HEK293 (cell line): ENCODE measurements around the gene LENEP.

Experiments used
- FEZF1 ChIP-seq: fragments of 450-650 bp; formaldehyde crosslinking; IDR thresholded peaks from 2 replicates; pipeline ENCODE4 v1.5.1; 2016; ENCODE audit warnings: missing biosample characterization, missing genetic modification characterization
- HOXA7 ChIP-seq: sonication (generic); formaldehyde crosslinking; IDR thresholded peaks from 2 replicates; pipeline ENCODE4 v1.8.1; 2022; ENCODE audit warnings: missing genetic modification reagents, borderline replicate concordance
- WT1 ChIP-seq: fragments of 450-650 bp; formaldehyde crosslinking; IDR thresholded peaks from 2 replicates; pipeline ENCODE4 v1.5.1; 2016; ENCODE audit warnings: missing biosample characterization, missing genetic modification characterization
- ZFP41 ChIP-seq: fragments of 450-650 bp; formaldehyde crosslinking; IDR thresholded peaks from 2 replicates; pipeline ENCODE4 v1.5.1; 2016; ENCODE audit warnings: missing biosample characterization, missing genetic modification characterization, borderline replicate concordance
- ZNF121 ChIP-seq: fragments of 450-650 bp; formaldehyde crosslinking; IDR thresholded peaks from 2 replicates; pipeline ENCODE4 v1.5.1; 2016; ENCODE audit warnings: missing biosample characterization, missing genetic modification characterization
- ZNF133 ChIP-seq: fragments of 450-650 bp; formaldehyde crosslinking; IDR thresholded peaks from 2 replicates; pipeline ENCODE4 v1.5.1; 2016; ENCODE audit warnings: missing biosample characterization, missing genetic modification characterization
- ZNF157 ChIP-seq: fragments of 450-650 bp; formaldehyde crosslinking; IDR thresholded peaks from 2 replicates; pipeline ENCODE4 v1.5.1; 2016; ENCODE audit warnings: missing biosample characterization, missing genetic modification characterization
- ZNF174 ChIP-seq: fragments of 450-650 bp; formaldehyde crosslinking; IDR thresholded peaks from 2 replicates; pipeline ENCODE4 v1.5.0; 2017; ENCODE audit warnings: missing biosample characterization, mild to moderate bottlenecking, missing genetic modification characterization
- ZNF184 ChIP-seq: fragments of 450-650 bp; IDR thresholded peaks from 2 replicates; pipeline ENCODE4 v1.5.1; 2018; ENCODE audit warnings: missing biosample characterization, mild to moderate bottlenecking, missing genetic modification characterization
- ZNF19 ChIP-seq: fragments of 450-650 bp; formaldehyde crosslinking; IDR thresholded peaks from 2 replicates; pipeline ENCODE4; 2016; ENCODE audit warnings: missing biosample characterization, missing genetic modification characterization, low read depth
- ZNF2 ChIP-seq: fragments of 450-650 bp; formaldehyde crosslinking; IDR thresholded peaks from 2 replicates; pipeline ENCODE4 v1.5.1; 2016; ENCODE audit warnings: missing biosample characterization, missing genetic modification characterization
- ZNF248 ChIP-seq: fragments of 450-650 bp; formaldehyde crosslinking; IDR thresholded peaks from 2 replicates; pipeline ENCODE4 v1.5.1; 2017; ENCODE audit warnings: missing biosample characterization, missing genetic modification characterization
- ZNF362 ChIP-seq: fragments of 450-650 bp; formaldehyde crosslinking; IDR thresholded peaks from 2 replicates; pipeline ENCODE4 v1.5.1; 2016; ENCODE audit warnings: missing biosample characterization, missing genetic modification characterization
- ZNF391 ChIP-seq: fragments of 450-650 bp; formaldehyde crosslinking; IDR thresholded peaks from 2 replicates; pipeline ENCODE4 v1.5.1; 2016; ENCODE audit warnings: low read depth, missing biosample characterization, missing genetic modification characterization, borderline replicate concordance
- ZNF433 ChIP-seq: fragments of 450-650 bp; formaldehyde crosslinking; IDR thresholded peaks from 2 replicates; pipeline ENCODE4 v1.5.1; 2016; ENCODE audit warnings: missing biosample characterization, missing genetic modification characterization, low read depth
- ZNF473 ChIP-seq: fragments of 450-650 bp; formaldehyde crosslinking; IDR thresholded peaks from 2 replicates; pipeline ENCODE4 v1.5.1; 2017; ENCODE audit warnings: missing biosample characterization, missing genetic modification characterization
- ZNF521 ChIP-seq: fragments of 450-650 bp; formaldehyde crosslinking; IDR thresholded peaks from 2 replicates; pipeline ENCODE4 v1.5.1; 2017; ENCODE audit warnings: missing biosample characterization, mild to moderate bottlenecking, missing genetic modification characterization
- ZNF571 ChIP-seq: fragments of 450-650 bp; formaldehyde crosslinking; IDR thresholded peaks from 2 replicates; pipeline ENCODE4 v1.5.0; 2017; ENCODE audit warnings: missing biosample characterization, missing genetic modification characterization
- ZNF580 ChIP-seq: fragments of 450-650 bp; formaldehyde crosslinking; IDR thresholded peaks from 2 replicates; pipeline ENCODE4 v1.5.1; 2016; ENCODE audit warnings: missing biosample characterization, missing genetic modification characterization
- ZNF660 ChIP-seq: fragments of 450-650 bp; IDR thresholded peaks from 2 replicates; pipeline ENCODE4 v1.5.1; 2018; ENCODE audit warnings: missing biosample characterization, mild to moderate bottlenecking, missing genetic modification characterization
- ZNF707 ChIP-seq: fragments of 450-650 bp; formaldehyde crosslinking; IDR thresholded peaks from 2 replicates; pipeline ENCODE4 v1.5.1; 2016; ENCODE audit warnings: missing biosample characterization, missing genetic modification characterization
- ZNF747 ChIP-seq: fragments of 450-650 bp; formaldehyde crosslinking; IDR thresholded peaks from 2 replicates; pipeline ENCODE4 v1.5.1; 2016; ENCODE audit warnings: missing biosample characterization, missing genetic modification characterization
- ZSCAN4 ChIP-seq: fragments of 450-650 bp; formaldehyde crosslinking; IDR thresholded peaks from 2 replicates; pipeline ENCODE4 v1.5.1; 2017; ENCODE audit warnings: missing biosample characterization, missing genetic modification characterization
- TF ChIP-seq, protein P1 (sequence below): IDR thresholded peaks from 2 replicates; pipeline ENCODE4 v1.6.1; 2011; ENCODE audit warnings: mild to moderate bottlenecking, low read depth, low read length, borderline replicate concordance
- TF ChIP-seq, protein P2 (sequence below): sonication (generic); formaldehyde crosslinking; IDR thresholded peaks from 2 replicates; pipeline ENCODE4 v1.8.1; 2022; ENCODE audit warnings: mild to moderate bottlenecking, moderate library complexity, missing genetic modification reagents
- TF ChIP-seq, protein P3 (sequence below): fragments of 450-650 bp; formaldehyde crosslinking; IDR thresholded peaks from 2 replicates; pipeline ENCODE4 v1.5.1; 2016; ENCODE audit warnings: missing biosample characterization, missing genetic modification characterization, borderline replicate concordance
- TF ChIP-seq, protein P4 (sequence below): fragments of 450-650 bp; formaldehyde crosslinking; IDR thresholded peaks from 2 replicates; pipeline ENCODE4 v1.5.1; 2017; ENCODE audit warnings: missing biosample characterization, missing genetic modification characterization
- TF ChIP-seq, protein P5 (sequence below): fragments of 450-650 bp; formaldehyde crosslinking; IDR thresholded peaks from 2 replicates; pipeline ENCODE4 v1.5.0; 2017; ENCODE audit warnings: missing biosample characterization, missing genetic modification characterization, borderline replicate concordance

LENEP gene

DNA sequence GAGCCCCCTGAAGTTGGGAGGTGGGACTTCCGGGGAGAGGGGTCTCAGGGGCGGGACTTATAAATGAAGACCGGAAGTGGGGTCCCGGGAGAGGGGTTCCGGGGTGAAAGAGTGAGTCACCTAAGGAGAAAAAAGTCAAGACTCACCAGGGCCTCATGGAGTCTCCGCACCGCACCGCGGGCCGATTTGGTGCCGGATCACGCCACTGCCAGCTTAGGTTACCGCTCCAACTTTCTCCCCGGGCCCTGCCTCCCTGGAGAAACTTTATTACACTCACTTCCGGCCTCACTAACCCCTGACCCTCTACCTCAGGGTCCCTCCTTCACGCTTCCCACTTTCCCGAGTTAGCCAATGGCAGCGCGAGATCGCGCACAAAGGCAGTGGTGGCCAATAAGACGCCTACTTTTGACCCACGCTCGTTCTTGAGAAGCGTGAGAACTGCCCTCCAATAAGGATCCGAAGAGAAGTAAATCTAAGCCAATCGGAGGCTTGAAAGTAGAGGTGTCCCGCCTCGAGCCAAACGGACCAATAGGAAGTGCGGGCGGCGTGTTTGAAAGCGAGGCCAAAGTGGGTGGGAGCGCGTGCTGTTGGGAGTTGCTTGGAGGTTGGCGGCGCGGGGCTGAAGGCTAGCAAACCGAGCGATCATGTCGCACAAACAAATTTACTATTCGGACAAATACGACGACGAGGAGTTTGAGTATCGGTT, 19.1 kb upstream of the LENEP start, which contains the start of gene CKS1B (continued):
- TF ChIP-seq, protein P1, sequence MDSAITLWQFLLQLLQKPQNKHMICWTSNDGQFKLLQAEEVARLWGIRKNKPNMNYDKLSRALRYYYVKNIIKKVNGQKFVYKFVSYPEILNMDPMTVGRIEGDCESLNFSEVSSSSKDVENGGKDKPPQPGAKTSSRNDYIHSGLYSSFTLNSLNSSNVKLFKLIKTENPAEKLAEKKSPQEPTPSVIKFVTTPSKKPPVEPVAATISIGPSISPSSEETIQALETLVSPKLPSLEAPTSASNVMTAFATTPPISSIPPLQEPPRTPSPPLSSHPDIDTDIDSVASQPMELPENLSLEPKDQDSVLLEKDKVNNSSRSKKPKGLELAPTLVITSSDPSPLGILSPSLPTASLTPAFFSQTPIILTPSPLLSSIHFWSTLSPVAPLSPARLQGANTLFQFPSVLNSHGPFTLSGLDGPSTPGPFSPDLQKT, result peak; percentile 84
- TF ChIP-seq ZNF521 (no peak), FEZF1 (tag by site-specific recombination) (0 out of 2 replicates have a peak, but pooled peaks have one; percentile 4), ZNF19 (tag by site-specific recombination) (no peak), ZNF174 (no peak), ZNF747 (tag by site-specific recombination) (no peak), ZFP41 (tag by site-specific recombination) (no peak), ZNF660 (tag by site-specific recombination) (no peak), ZNF391 (tag by site-specific recombination) (peak; percentile 17; the same call in 1 of the 2 replicates), ZNF184 (0 out of 2 replicates have a peak, but pooled peaks have one; percentile 40), ZNF580 (tag by site-specific recombination) (peak; percentile 99), ZSCAN4 (no peak), ZNF362 (tag by site-specific recombination) (no peak; the same call in 1 of the 2 replicates), ZNF571 (tag by site-specific recombination) (no peak), HOXA7 (no peak), ZNF121 (tag by site-specific recombination) (no peak), ZNF248 (tag by site-specific recombination) (no peak), ZNF473 (tag by site-specific recombination) (no peak), ZNF157 (tag by site-specific recombination) (no peak), ZNF133 (tag by site-specific recombination) (no peak), WT1 (tag by site-specific recombination) (no peak), ZNF707 (tag by site-specific recombination) (no peak), ZNF433 (tag by site-specific recombination) (no peak), ZNF2 (tag by site-specific recombination) (no peak)
- TF ChIP-seq, protein P2, sequence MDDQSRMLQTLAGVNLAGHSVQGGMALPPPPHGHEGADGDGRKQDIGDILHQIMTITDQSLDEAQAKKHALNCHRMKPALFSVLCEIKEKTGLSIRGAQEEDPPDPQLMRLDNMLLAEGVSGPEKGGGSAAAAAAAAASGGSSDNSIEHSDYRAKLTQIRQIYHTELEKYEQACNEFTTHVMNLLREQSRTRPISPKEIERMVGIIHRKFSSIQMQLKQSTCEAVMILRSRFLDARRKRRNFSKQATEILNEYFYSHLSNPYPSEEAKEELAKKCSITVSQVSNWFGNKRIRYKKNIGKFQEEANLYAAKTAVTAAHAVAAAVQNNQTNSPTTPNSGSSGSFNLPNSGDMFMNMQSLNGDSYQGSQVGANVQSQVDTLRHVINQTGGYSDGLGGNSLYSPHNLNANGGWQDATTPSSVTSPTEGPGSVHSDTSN (CRISPR knock-in tag), result no peak; the same call in 1 of the 2 replicates
- TF ChIP-seq, protein P3, sequence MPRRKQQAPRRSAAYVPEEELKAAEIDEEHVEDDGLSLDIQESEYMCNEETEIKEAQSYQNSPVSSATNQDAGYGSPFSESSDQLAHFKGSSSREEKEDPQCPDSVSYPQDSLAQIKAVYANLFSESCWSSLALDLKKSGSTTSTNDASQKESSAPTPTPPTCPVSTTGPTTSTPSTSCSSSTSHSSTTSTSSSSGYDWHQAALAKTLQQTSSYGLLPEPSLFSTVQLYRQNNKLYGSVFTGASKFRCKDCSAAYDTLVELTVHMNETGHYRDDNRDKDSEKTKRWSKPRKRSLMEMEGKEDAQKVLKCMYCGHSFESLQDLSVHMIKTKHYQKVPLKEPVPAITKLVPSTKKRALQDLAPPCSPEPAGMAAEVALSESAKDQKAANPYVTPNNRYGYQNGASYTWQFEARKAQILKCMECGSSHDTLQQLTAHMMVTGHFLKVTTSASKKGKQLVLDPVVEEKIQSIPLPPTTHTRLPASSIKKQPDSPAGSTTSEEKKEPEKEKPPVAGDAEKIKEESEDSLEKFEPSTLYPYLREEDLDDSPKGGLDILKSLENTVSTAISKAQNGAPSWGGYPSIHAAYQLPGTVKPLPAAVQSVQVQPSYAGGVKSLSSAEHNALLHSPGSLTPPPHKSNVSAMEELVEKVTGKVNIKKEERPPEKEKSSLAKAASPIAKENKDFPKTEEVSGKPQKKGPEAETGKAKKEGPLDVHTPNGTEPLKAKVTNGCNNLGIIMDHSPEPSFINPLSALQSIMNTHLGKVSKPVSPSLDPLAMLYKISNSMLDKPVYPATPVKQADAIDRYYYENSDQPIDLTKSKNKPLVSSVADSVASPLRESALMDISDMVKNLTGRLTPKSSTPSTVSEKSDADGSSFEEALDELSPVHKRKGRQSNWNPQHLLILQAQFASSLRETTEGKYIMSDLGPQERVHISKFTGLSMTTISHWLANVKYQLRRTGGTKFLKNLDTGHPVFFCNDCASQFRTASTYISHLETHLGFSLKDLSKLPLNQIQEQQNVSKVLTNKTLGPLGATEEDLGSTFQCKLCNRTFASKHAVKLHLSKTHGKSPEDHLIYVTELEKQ (tag by site-specific recombination), result no peak
- TF ChIP-seq, protein P4, sequence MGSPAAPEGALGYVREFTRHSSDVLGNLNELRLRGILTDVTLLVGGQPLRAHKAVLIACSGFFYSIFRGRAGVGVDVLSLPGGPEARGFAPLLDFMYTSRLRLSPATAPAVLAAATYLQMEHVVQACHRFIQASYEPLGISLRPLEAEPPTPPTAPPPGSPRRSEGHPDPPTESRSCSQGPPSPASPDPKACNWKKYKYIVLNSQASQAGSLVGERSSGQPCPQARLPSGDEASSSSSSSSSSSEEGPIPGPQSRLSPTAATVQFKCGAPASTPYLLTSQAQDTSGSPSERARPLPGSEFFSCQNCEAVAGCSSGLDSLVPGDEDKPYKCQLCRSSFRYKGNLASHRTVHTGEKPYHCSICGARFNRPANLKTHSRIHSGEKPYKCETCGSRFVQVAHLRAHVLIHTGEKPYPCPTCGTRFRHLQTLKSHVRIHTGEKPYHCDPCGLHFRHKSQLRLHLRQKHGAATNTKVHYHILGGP (tag by site-specific recombination), result no peak
- TF ChIP-seq, protein P5, sequence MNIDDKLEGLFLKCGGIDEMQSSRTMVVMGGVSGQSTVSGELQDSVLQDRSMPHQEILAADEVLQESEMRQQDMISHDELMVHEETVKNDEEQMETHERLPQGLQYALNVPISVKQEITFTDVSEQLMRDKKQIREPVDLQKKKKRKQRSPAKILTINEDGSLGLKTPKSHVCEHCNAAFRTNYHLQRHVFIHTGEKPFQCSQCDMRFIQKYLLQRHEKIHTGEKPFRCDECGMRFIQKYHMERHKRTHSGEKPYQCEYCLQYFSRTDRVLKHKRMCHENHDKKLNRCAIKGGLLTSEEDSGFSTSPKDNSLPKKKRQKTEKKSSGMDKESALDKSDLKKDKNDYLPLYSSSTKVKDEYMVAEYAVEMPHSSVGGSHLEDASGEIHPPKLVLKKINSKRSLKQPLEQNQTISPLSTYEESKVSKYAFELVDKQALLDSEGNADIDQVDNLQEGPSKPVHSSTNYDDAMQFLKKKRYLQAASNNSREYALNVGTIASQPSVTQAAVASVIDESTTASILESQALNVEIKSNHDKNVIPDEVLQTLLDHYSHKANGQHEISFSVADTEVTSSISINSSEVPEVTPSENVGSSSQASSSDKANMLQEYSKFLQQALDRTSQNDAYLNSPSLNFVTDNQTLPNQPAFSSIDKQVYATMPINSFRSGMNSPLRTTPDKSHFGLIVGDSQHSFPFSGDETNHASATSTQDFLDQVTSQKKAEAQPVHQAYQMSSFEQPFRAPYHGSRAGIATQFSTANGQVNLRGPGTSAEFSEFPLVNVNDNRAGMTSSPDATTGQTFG, result no peak
